Subcutaneous abdominal adipose tissue (tissue), 5 donors: ENCODE data around the gene PTPN14.

Source experiments
- H3K27ac ChIP-seq: one replicate; pipeline ENCODE4 v1.7.0; 2013; ENCODE audit warnings: low read depth, mild to moderate bottlenecking, inconsistent platforms, low read length, moderate library complexity
- H3K27me3 ChIP-seq, 5 donors: one replicate each; pipeline ENCODE4 v1.7.0; 2013; ENCODE audit warnings: low read length in 5 of 5, inconsistent platforms in 1 of 5; ENCODE audit not compliant: control insufficient read depth in 5 of 5, insufficient read depth in 4 of 5
- H3K36me3 ChIP-seq, 5 donors: one replicate each; pipeline ENCODE4 v1.7.0; 2013; ENCODE audit warnings: low read length in 5 of 5; ENCODE audit not compliant: control insufficient read depth in 5 of 5, insufficient read depth in 5 of 5
- H3K4me1 ChIP-seq, 5 donors: one replicate each; pipeline ENCODE4 v1.7.0; 2013; ENCODE audit warnings: low read length in 5 of 5, mild to moderate bottlenecking in 3 of 5, moderate library complexity in 1 of 5; ENCODE audit not compliant: control insufficient read depth in 5 of 5, insufficient read depth in 5 of 5
- H3K4me3 ChIP-seq, 5 donors: one replicate each; pipeline ENCODE4 v1.7.0; 2013; ENCODE audit warnings: low read length in 5 of 5, low read depth in 1 of 5
- H3K9ac ChIP-seq, 5 donors: one replicate each; pipeline ENCODE4 v1.7.0; 2013; ENCODE audit warnings: low read length in 5 of 5, mild to moderate bottlenecking in 4 of 5, moderate library complexity in 3 of 5
- H3K9me3 ChIP-seq, 5 donors: one replicate each; pipeline ENCODE4 v1.7.0; 2013; ENCODE audit warnings: low read length in 5 of 5; ENCODE audit not compliant: control insufficient read depth in 5 of 5
- donor health status: healthy.
- donor health status: healthy.
- donor health status: healthy.
- donor health status: healthy.
- donor health status: healthy.

Gene PTPN14

DNA sequence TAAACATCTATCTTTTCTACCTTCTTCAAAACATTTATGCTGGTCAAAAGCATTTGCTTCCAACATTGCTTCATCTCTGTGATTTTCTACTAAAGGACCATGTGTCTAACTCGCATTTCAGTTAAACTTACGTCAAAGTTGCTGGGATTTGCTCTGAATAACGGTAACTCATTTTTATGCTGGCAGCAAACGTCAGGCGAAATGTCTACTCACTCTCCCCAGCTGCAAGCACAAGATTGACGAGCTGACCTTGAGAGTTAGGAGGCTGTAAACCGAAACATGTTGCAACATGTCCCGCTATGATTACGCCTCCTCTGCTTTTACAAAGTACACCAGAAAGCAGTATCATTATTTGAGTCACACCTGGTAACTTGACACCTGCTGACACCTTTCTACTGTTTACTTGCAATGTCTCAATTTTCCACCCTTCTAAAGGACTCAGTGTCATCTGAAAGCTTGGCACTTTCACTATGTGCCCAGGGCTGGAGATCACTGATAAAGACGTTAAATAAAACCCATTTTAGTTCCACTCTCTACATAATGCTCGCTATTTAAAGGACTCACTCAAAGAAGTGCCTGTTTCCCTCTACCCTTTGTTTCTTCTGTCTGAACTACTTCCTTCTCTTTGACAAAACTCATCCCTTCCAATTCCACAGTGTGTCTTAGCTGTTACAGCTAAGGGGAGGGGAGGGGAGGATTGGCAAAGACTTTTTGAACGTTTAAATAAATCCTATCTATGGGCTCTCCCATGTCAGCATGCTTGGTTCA lies 111.9 kb downstream of the PTPN14 start:
- Histone ChIP-seq H3K4me1 (peaks cover 0 to 13% (median 1%) of the 10 kb centered on the region in 5 donors), H3K36me3 (no peaks in the 10 kb centered on the region), H3K27me3 (no peaks in the 10 kb centered on the region), H3K27ac (no peak overlapping the region), H3K4me3 (no peak overlapping the region), H3K9me3 (peaks cover 0 to 4% (median 0%) of the 10 kb centered on the region in 5 donors), H3K9ac (no peak overlapping the region)

DNA sequence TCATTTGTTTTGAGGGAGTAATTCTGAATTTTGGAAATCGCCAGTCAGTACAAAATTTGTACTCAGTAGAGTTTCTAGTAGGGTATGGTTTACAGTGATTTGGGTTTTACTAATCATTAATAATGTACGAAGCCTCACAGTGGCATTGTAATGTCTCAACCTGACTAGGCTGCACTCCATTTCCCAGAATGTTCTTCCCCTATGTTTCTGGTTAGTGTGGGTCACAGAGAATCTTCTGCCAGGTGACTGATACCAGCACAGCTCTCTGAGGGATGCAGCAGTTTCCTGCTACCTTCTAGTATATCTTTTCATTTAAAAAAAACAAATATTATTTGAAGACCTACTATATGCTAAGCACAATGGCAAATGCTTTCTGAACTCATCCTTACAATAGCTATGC lies 112.9 kb downstream of the PTPN14 start:
- H3K27ac ChIP-seq = no peak overlapping the region
- H3K9me3 ChIP-seq = peaks cover 0 to 4% (median 0%) of the 10 kb centered on the region in 5 donors
- no peak overlapping the region for H3K4me3 ChIP-seq

DNA sequence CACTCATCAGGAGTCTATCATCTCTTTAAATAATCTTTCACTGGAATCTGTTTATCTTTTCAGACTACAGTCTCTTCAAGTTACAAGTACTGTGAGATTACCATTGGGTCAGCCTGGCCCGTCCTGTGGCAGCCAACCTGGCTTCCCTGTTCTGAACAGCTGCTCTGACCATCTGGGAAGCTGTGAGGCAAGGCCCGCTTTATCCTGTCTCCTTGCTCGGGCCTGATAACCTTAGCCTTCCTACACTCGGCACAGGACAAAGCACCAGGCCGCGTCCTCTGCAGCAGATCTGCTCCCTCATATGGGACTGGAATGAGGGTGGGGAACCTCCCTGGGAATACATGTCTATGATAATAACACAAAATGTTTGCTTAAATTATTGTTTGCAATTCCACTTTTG lies 113.3 kb downstream of the PTPN14 start:
- no peak overlapping the region for H3K9ac ChIP-seq
- no peaks in the 10 kb centered on the region for H3K27me3 ChIP-seq
- no peaks in the 10 kb centered on the region for H3K36me3 ChIP-seq
- peaks cover 0 to 4% (median 0%) of the 10 kb centered on the region in 5 donors for H3K9me3 ChIP-seq
- H3K4me3 ChIP-seq = no peak overlapping the region
- H3K4me1 ChIP-seq = peaks cover 0 to 10% (median 0%) of the 10 kb centered on the region in 5 donors
- no peak overlapping the region for H3K27ac ChIP-seq

More for the DNA sequence above, 112.9 kb downstream of the PTPN14 start:
- no peaks in the 10 kb centered on the region for H3K27me3 ChIP-seq
- no peak overlapping the region for H3K9ac ChIP-seq
- H3K4me1 ChIP-seq = peaks cover 0 to 10% (median 0%) of the 10 kb centered on the region in 5 donors
- no peaks in the 10 kb centered on the region for H3K36me3 ChIP-seq

DNA sequence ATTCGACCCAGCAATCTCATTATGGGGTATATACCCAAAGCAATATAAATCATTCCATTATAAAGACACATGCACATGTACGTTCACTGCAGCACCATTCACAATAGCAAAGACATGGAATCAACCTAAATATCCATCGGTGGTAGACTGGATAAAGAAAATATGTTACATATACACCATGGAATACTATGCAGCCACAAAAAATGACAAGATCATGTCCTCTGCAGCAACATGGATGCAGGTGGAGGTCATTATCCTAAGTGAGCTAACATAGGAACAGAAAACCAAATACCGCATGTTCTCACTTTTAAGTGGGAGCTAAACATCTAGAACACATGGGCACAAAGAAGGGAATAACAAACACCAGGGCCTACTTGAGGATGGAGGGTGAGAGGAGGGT lies 115.5 kb downstream of the PTPN14 start:
- Histone ChIP-seq H3K9ac (no peak overlapping the region), H3K27ac (no peak overlapping the region), H3K27me3 (no peaks in the 10 kb centered on the region), H3K4me1 (peaks cover 0 to 6% (median 0%) of the 10 kb centered on the region in 5 donors), H3K36me3 (no peaks in the 10 kb centered on the region), H3K4me3 (no peak overlapping the region), H3K9me3 (peaks cover 0 to 4% (median 0%) of the 10 kb centered on the region in 5 donors)

DNA sequence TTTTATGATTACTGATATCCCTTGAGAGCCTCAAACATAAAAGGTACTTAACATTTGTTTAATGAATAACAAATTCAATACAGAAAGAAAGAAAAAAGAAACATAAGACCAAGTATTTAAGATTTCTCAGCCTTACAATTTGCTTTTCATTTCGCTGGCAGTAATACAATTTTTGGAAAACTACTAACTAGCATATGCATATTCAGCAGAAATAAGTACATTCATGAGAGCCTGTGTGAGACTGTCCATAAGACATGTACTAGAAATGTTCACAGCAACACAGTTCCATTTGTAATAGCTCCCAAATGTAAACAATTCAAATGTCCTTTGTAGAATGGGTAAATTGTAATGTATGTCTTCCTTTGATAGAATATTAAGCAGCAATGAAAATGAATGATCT lies 119.2 kb downstream of the PTPN14 start:
- Histone ChIP-seq H3K27me3 (no peaks in the 10 kb centered on the region), H3K27ac (no peak overlapping the region), H3K36me3 (no peaks in the 10 kb centered on the region), H3K9ac (no peak overlapping the region), H3K9me3 (peaks cover 0 to 4% (median 0%) of the 10 kb centered on the region in 5 donors), H3K4me3 (no peak overlapping the region), H3K4me1 (peaks cover 0 to 9% (median 0%) of the 10 kb centered on the region in 5 donors)

DNA sequence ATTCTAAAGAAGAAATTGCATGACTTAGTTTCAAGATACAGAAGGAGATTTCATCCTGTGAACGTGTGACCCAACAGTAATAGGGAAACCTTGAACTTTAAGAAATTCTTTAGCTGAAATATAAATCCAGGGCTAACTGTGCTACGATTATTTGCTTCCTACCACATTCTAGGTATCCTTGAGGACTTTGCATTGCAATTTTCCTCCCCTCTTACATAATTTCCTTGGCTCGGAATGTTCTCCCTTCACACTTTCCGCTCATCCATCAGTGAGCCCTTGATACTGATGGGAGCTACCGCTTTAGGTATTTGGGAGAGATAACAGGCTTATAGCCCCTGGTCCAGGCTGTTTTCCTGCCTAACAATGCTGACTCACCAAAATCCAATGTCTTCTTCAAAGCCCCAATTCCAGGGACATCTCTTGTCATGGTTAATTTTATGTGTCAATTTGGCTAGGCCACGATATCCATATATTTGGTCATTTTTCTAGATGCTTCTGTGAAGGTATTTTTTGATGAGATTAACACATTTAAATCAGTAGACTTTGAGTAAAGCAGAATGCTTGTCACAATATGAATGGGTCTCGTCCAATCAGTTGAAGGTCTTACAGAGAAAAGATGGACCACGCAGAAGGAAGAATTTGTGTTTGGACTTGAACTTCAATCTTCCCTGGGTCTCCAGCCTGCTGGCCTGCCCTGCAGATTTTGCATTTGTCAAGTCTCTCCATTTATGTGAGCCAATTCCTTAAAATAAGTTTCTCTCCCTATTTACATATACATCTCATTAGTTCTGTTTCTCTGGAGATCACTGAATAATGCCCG lies 121.2 kb downstream of the PTPN14 start:
- Histone ChIP-seq H3K4me1 (peaks cover 0 to 19% (median 10%) of the 10 kb centered on the region in 5 donors), H3K9ac (no peak overlapping the region), H3K36me3 (no peaks in the 10 kb centered on the region), H3K27ac (no peak overlapping the region), H3K9me3 (no peaks in the 10 kb centered on the region), H3K27me3 (no peaks in the 10 kb centered on the region), H3K4me3 (no peak overlapping the region)

DNA sequence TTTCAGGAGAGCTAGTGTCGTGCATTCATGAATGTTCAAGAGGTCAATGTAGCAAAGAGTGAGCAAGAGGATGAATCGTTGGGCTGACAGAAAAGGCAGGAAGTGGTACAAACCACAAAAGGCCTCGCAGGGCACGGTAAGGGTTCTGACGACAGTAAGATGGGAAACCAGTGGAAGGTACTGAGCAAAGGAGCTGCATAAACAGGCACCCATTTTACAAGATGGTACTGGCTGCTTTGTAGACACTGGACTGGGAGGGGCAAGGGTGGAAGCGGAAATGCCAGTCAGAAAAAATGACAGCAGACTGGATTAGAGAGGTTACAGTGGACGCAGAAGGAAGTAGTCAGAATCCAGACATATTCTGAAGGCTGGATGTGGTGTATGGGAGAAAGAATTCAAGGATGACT lies 123.5 kb downstream of the PTPN14 start:
- no peak overlapping the region for H3K27ac ChIP-seq
- H3K4me3 ChIP-seq = no peak overlapping the region
- no peaks in the 10 kb centered on the region for H3K9me3 ChIP-seq
- H3K27me3 ChIP-seq = no peaks in the 10 kb centered on the region
- peaks cover 0 to 24% (median 10%) of the 10 kb centered on the region in 5 donors for H3K4me1 ChIP-seq
- H3K36me3 ChIP-seq = no peaks in the 10 kb centered on the region
- no peak overlapping the region for H3K9ac ChIP-seq

DNA sequence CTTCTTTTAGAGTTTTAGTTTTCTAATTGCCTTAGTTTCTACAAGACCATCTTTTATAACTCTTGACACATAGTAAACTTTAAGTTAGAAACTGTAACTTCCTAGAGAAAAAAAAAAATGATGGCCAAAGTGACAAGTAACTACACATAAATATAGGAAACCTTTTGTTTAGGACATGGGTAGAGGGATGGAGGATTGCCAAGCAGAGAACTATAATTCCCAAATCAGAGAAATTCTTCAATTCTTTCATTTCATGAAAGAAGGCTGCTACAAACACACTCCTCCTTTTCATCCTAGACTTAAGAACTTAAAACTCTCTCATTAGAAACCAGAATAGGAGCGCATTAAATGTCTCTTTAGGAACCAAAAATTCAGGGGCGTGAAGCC lies 125.0 kb downstream of the PTPN14 start:
- Histone ChIP-seq H3K27ac (no peak overlapping the region), H3K27me3 (no peaks in the 10 kb centered on the region), H3K9me3 (no peaks in the 10 kb centered on the region), H3K4me3 (no peak overlapping the region), H3K9ac (no peak overlapping the region), H3K4me1 (peaks cover 0 to 28% (median 10%) of the 10 kb centered on the region in 5 donors), H3K36me3 (no peaks in the 10 kb centered on the region)

DNA sequence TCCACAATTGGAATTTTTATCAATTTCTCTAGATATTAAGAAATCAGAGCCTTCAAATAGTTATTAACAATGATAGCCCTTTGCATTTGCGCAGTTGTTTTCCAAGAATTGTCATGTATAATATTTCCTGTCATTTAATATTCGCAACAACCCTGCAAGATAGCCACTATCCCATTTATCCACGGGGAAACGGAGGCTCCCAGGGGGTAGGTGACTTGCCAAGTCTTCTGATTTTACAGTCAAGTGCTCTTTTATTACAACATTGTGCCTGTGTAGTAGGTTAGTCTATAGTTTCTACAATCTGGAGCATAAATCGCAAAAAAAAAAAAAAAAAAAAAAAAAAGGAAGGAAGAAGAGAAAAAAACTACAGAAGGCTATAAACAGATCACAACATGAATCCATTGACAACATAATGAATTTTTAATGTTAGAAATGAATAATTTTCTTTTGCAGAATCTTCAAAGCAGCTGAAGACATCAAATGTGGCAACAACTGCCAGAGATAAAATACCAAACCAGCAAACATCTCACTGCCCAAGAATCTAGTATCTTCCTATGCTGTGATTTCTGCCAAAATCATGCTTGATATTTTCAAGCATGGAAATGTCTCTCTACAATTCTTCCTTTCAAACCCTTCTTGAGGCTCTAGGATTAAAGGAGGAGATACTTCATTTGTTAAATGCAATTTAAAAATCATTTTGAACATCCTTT lies 125.5 kb downstream of the PTPN14 start:
- H3K36me3 ChIP-seq = no peaks in the 10 kb centered on the region
- H3K4me1 ChIP-seq = peaks cover 0 to 28% (median 10%) of the 10 kb centered on the region in 5 donors
- no peak overlapping the region for H3K4me3 ChIP-seq
- H3K9me3 ChIP-seq = no peaks in the 10 kb centered on the region
- no peak overlapping the region for H3K9ac ChIP-seq
- H3K27me3 ChIP-seq = no peaks in the 10 kb centered on the region
- H3K27ac ChIP-seq = no peak overlapping the region
